HL-60 (cell line): Measurements from ENCODE around the gene SNRPB2.

Experiments used
- DNase-seq, 2 experiments: peaks; one replicate each; pipeline ENCODE4 v3.0.0-alpha.2; 2010 to 2020; ENCODE audit warnings: low read depth in 1 of 2, low spot score in 1 of 2
- H3K27ac ChIP-seq: fragments of 250-450 bp; sonication (Bioruptor Pico); replicated peaks from 2 replicates; pipeline ENCODE4 v1.5.1; 2020; ENCODE audit warnings: mild to moderate bottlenecking, moderate library complexity
- H3K27me3 ChIP-seq: fragments of 250-450 bp; sonication (Bioruptor Pico); 2 replicates; pipeline ENCODE4 v1.5.1; 2021; ENCODE audit warnings: mild to moderate bottlenecking, moderate library complexity; ENCODE audit not compliant: insufficient read depth, poor library complexity, severe bottlenecking
- H3K4me3 ChIP-seq: replicated peaks from 2 replicates; pipeline ENCODE4 v1.5.1; 2011; ENCODE audit warnings: mild to moderate bottlenecking, control low read depth, low read length; ENCODE audit not compliant: insufficient read depth
- CTCF ChIP-seq: IDR thresholded peaks from one replicate; pipeline ENCODE4 v1.5.1; 2011; ENCODE audit warnings: low read length, control low read depth, inconsistent platforms; ENCODE audit not compliant: insufficient read depth
- GABPA ChIP-seq: IDR thresholded peaks from 2 replicates; pipeline ENCODE4 v1.6.1; 2012; ENCODE audit warnings: low read depth
- POLR2AphosphoS5 ChIP-seq: IDR thresholded peaks from 2 replicates; pipeline ENCODE4 v1.6.1; 2012; ENCODE audit warnings: low read depth
- REST ChIP-seq: IDR thresholded peaks from 2 replicates; pipeline ENCODE4 v1.6.1; 2012; ENCODE audit warnings: low read depth; ENCODE audit not compliant: insufficient replicate concordance
- SPI1 ChIP-seq: IDR thresholded peaks from 2 replicates; pipeline ENCODE4 v1.6.1; 2012; ENCODE audit warnings: low read depth, mild to moderate bottlenecking, borderline replicate concordance
- long read RNA-seq: library from polyadenylated mRNA; unstranded; transcript quantifications from one replicate; pipeline ENCODE4 v2.0.0, GENCODE V29; 2020

Gene SNRPB2
- long read RNA-seq, transcript SNRPB2-202 (7 exons, 1,588 nt), result minor isoform, 9 of 24 reads
- long read RNA-seq, transcript SNRPB2-201 (7 exons, 2,452 nt), result major isoform, 11 of 24 reads
- long read RNA-seq, partial matches to known transcripts, result 3 of 24 reads
- long read RNA-seq, other reads (novel, unspliced or antisense), result 1 of 24 reads

GRCh38 chr20:16729565-16730460 is at the start of gene SNRPB2:
SNRPB2 (plus strand) TSS chr20:16730026; CDS start chr20:16731703, 1,677 bp downstream.
- Histone ChIP-seq H3K4me3 (peak within 1 kb of the TSS; percentile 62), H3K27me3 (no peaks in the 10 kb centered on the region)

GRCh38 chr20:16684416-16684815 is 45.4 kb upstream of the SNRPB2 start:
- no peak for DNase-seq
- no peaks in the 10 kb centered on the region for H3K27me3 ChIP-seq
- TF ChIP-seq REST (no peak), SPI1 (no peak), POLR2AphosphoS5 (no peak), GABPA (no peak), CTCF (no peak)
- H3K4me3 ChIP-seq, result no peak overlapping the region
- no peak overlapping the region for H3K27ac ChIP-seq

More at GRCh38 chr20:16729565-16730460, at the start of gene SNRPB2:
- peak; percentile 43 for TF ChIP-seq REST
- TF ChIP-seq SPI1, result no peak
- TF ChIP-seq POLR2AphosphoS5, result peak; percentile 95
- peak; percentile 93 for TF ChIP-seq GABPA
- no peak for TF ChIP-seq CTCF
- peak within 1 kb of the TSS; percentile 86 for H3K27ac ChIP-seq
- peak; percentile 89 to 96 for DNase-seq

- Histone ChIP-seq H3K27me3 (no peaks in the 10 kb centered on the region), H3K27ac (no peak overlapping the region), H3K4me3 (no peak overlapping the region)
- TF ChIP-seq CTCF (no peak), POLR2AphosphoS5 (no peak), GABPA (no peak), REST (no peak), SPI1 (no peak)
- no peak for DNase-seq
Measured at GRCh38 chr20:16689906-16690305, 39.9 kb upstream of the SNRPB2 start.
